BJ (cell line): ENCODE data around the gene CCNE1. TPM values are rescaled to one million over a fixed set of nuclear protein-coding genes. Genes with fewer than 3 reads are reported as not detected.
A peak's percentile ranks its signal among the peaks of the same experiment; 100 is the strongest.

ENCODE experiments used
- CTCF ChIA-PET: fragments of 350-600 bp; formaldehyde crosslinking; extraction: SDS; loops from one replicate; lab custom pipeline; 2021; ENCODE audit warnings: antibody characterized with exemption, inconsistent platforms; lab: Yijun Ruan, JAX
- POLR2A ChIA-PET: fragments of 300-600 bp; sonication (Branson Sonifier 250); formaldehyde crosslinking; extraction: SDS; loops from one replicate; lab custom pipeline; 2021; ENCODE audit warnings: antibody characterized with exemption; lab: Charles Lee
- DNase-seq: peaks from one replicate; pipeline ENCODE4 v3.0.0-alpha.2; 2011; ENCODE audit warnings: low read depth
- H3K27me3 ChIP-seq: 2 replicates; pipeline ENCODE4 v1.6.0; 2011; ENCODE audit warnings: low read length; ENCODE audit not compliant: control insufficient read depth, insufficient read depth
- H3K36me3 ChIP-seq: 2 replicates; pipeline ENCODE4 v1.5.1; 2011; ENCODE audit warnings: low read length; ENCODE audit not compliant: control insufficient read depth, insufficient read depth
- H3K4me3 ChIP-seq: 2 replicates; pipeline ENCODE4 v1.5.1; 2011; ENCODE audit warnings: low read depth, mild to moderate bottlenecking, control low read depth, low read length
- polyA plus RNA-seq: library from polyadenylated mRNA; depleted of rRNA; stranded (reverse); fragments of >200 nt; gene quantifications from 2 replicates; pipeline ENCODE4 v1.2.3, GENCODE V29; 2011; rRNA removed
- TF ChIP-seq, protein P1 (sequence below): IDR thresholded peaks from 2 replicates; pipeline ENCODE4 v1.5.1; 2011; ENCODE audit warnings: low read depth, mild to moderate bottlenecking, control low read depth, inconsistent platforms, low read length, moderate library complexity; ENCODE audit not compliant: insufficient read depth

The CCNE1 gene
- polyA plus RNA-seq, 1 experiment = 5.0 TPM

DNA sequence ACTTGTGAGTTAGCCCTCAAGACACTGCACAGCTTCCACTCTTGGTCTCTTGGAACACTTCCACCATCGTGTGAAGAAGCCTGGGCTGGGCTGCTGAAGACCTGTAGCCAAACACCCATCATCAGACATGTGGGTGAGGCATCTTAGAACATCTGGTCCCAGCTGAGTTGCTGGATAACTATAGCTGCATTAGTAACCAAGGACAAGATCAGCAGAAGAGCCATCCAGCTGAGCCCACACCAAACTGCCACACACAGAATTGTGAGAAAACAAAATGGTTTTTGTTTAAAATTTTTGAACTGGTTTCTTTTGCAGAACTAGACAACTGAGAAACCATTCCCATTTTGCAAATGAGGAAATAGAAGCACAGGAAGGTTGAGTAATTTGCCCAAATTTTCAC lies 56.2 kb downstream of the CCNE1 start:
- POLR2A ChIA-PET = no interaction called here
- CTCF ChIA-PET = interaction anchor here (0.6 to 2.8 kb wide), 6 partner anchors 10 to 108 kb away, joined by 3 to 8 read pairs (median 4); no protein-coding TSS in a partner anchor
- Histone ChIP-seq H3K36me3 (no peaks in the 10 kb centered on the region), H3K27me3 (no peaks in the 10 kb centered on the region), H3K4me3 (no peak overlapping the region)
- no peak for DNase-seq
- TF ChIP-seq, protein P1, sequence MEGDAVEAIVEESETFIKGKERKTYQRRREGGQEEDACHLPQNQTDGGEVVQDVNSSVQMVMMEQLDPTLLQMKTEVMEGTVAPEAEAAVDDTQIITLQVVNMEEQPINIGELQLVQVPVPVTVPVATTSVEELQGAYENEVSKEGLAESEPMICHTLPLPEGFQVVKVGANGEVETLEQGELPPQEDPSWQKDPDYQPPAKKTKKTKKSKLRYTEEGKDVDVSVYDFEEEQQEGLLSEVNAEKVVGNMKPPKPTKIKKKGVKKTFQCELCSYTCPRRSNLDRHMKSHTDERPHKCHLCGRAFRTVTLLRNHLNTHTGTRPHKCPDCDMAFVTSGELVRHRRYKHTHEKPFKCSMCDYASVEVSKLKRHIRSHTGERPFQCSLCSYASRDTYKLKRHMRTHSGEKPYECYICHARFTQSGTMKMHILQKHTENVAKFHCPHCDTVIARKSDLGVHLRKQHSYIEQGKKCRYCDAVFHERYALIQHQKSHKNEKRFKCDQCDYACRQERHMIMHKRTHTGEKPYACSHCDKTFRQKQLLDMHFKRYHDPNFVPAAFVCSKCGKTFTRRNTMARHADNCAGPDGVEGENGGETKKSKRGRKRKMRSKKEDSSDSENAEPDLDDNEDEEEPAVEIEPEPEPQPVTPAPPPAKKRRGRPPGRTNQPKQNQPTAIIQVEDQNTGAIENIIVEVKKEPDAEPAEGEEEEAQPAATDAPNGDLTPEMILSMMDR = no peak

DNA sequence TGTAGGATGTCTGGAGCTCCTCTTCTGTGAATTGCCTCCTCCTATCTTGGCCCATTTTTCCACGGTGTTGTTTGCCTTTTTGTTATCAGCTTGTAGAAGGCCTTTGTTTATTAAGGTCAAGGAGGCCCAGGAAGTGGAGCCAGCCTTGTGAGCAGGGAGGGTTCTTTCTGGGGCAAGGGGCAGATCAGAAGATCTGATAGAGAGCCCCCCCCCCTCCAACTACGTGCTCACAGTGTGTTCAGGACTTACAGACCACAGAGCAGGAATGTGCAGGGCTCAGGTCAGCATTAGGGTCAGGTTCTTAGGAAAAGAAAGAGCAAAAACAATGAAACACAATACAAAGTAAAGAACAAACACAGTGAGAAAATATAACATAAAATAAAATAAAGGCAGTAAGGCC lies 59.4 kb downstream of the CCNE1 start:
- CTCF ChIA-PET = interaction anchor here (0.7 to 4.9 kb wide), 6 partner anchors 8 to 141 kb away, joined by 3 to 69 read pairs (median 5); no protein-coding TSS in a partner anchor
- DNase-seq = no peak

DNA sequence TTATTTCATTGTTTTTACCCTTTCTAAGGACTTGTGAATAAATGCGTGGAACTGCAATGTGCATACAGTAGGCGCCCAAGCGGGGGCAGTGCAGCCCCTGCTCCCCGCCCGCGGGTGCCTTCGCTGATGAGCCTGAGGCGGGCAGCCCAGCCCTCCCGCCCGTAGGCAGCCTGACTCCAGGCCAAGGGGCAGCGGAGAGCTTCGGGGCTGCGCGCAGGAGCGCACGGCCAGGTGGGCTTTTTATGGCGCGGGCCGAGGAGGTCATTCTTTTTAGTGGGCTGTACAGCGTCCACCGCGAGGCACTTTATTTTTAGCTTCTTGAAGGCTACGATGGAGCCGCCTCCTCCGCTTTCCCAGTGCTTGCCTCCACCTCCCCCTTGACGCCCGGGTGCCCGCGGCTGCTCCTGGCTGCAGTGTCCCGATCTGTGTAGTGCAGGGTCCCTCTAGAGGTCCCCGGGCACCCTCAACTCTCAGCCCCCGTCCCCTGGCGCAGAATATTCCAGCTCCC lies 60.5 kb downstream of the CCNE1 start:
- ChIA-PET CTCF (interaction anchor here (0.6 to 4.9 kb wide), 17 partner anchors 9 to 165 kb away, joined by 3 to 69 read pairs (median 4); no protein-coding TSS in a partner anchor), POLR2A (no interaction called here)
- TF ChIP-seq, protein P1 = no peak
- Histone ChIP-seq H3K27me3 (0 out of 2 replicates have a peak, but pooled peaks cover 2% of the 10 kb centered on the region), H3K36me3 (no peaks in the 10 kb centered on the region), H3K4me3 (no peak overlapping the region)
- DNase-seq = no peak

More for the DNA sequence above, 59.4 kb downstream of the CCNE1 start:
- TF ChIP-seq, protein P1 = no peak
- H3K36me3 ChIP-seq = no peaks in the 10 kb centered on the region
- POLR2A ChIA-PET = no interaction called here
- H3K27me3 ChIP-seq = 0 out of 2 replicates have a peak, but pooled peaks cover 2% of the 10 kb centered on the region
- H3K4me3 ChIP-seq = no peak overlapping the region

DNA sequence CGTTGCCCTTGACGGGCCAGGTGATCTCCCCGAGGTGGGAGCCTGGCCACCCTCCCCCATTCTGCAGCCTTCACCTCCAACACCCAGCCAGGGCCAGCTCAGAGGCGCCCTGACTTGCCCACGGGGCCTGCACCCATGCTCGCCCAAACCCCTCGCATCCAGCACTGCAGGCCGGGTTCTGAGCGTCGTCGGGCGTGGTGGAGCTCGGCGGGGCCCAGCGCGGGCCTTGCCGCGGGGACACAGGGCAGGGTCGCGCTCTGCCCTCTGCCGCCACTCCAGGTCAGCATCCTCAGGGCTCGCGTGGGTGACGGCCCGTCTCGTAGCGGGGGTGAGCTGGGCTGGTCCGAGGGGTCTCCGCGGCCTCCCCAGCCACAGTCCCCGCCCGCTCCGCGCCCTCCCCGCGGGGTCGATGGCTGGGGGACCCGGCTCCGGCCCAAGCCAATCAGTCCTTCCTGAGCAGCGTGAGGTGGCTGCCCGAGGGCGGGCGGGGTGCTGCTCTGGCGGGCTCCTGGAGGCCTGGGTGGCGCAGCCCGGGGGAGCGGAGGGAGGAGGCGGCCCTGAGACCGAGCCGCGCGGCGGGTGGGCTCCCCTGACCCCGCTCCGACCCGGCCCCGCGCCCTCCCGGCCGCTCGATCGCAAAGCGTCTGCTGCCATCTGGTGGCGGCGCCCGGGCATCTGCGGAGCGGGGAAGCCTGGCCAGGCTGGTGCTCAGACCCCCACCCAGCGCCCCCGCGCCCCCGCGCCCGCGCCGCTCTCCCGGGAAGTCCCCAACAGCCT lies 61.4 kb downstream of the CCNE1 start:
- peak overlapping the region; percentile 38 for H3K4me3 ChIP-seq
- no peaks in the 10 kb centered on the region for H3K36me3 ChIP-seq
- no peak for DNase-seq
- TF ChIP-seq, protein P1 = peak; percentile 50
- POLR2A ChIA-PET = no interaction called here
- CTCF ChIA-PET = interaction anchor here (0.6 to 4.9 kb wide), 22 partner anchors 10 to 164 kb away, joined by 3 to 69 read pairs (median 4); no protein-coding TSS in a partner anchor
- 0 out of 2 replicates have a peak, but pooled peaks cover 2% of the 10 kb centered on the region for H3K27me3 ChIP-seq

Other genes with a start within 250 kb of the CCNE1 start
- 55.3 and 81.4 TPM in 2 replicates for gene POP4, start 205.7 kb upstream of the CCNE1 start, polyA plus RNA-seq
- gene PLEKHF1, start 146.5 kb upstream of the CCNE1 start, polyA plus RNA-seq = 5.3 and 8.7 TPM in 2 replicates
- 21.8 and 33.9 TPM in 2 replicates for gene C19orf12, start 96.7 kb upstream of the CCNE1 start, polyA plus RNA-seq
- gene URI1, start 130.2 kb downstream of the CCNE1 start, polyA plus RNA-seq = 27.7 and 59.1 TPM in 2 replicates